Endothelial cell of umbilical vein (primary cell): Measurements from ENCODE around the gene COMT. TPM values are rescaled to one million over a fixed set of nuclear protein-coding genes. Genes with fewer than 3 reads are reported as not detected.

Source experiments
- BruUV-seq: library from RNA; stranded (reverse); fragments of 400-500 nt; replicated peaks from 2 replicates; lab custom pipeline; 2021; lab: Mats Ljungman, UMichigan
- CTCF ChIA-PET: fragments of 300-600, 350-600 bp; sonication (Branson Sonifier 250); formaldehyde crosslinking; loops from one replicate; lab custom pipeline; 2021; ENCODE audit warnings: antibody characterized with exemption, inconsistent platforms; lab: Charles Lee
- POLR2A ChIA-PET: fragments of 300-600, 350-600 bp; sonication (Branson Sonifier 250); formaldehyde crosslinking; loops from one replicate; lab custom pipeline; 2021; ENCODE audit warnings: antibody characterized with exemption, inconsistent platforms; lab: Charles Lee
- DNase-seq: peaks from one replicate; pipeline ENCODE4 v3.0.0-alpha.2; 2011; ENCODE audit warnings: low read depth, low spot score
- FAIRE-seq: peaks from 2 replicates; lab custom pipeline; 2011; peaks lifted over from hg19 to GRCh38; lab: Jason Lieb, UNC
- H2AFZ ChIP-seq: 2 replicates; pipeline ENCODE4 v1.6.0; 2012; ENCODE audit warnings: low read depth, low read length, control low read depth, inconsistent platforms
- H3K27ac ChIP-seq: 2 replicates; pipeline ENCODE4 v1.5.1; 2011; ENCODE audit warnings: low read depth, mild to moderate bottlenecking, control low read depth, low read length, moderate library complexity; ENCODE audit not compliant: insufficient read depth
- H3K27me3 ChIP-seq, 2 experiments: 2 replicates each; pipeline versions ENCODE4 v1.6.0 to v1.6.1; 2011; ENCODE audit warnings: low read length in 2 of 2, mixed read lengths in 1 of 2; ENCODE audit not compliant: control insufficient read depth in 2 of 2, insufficient read depth in 2 of 2
- H3K36me3 ChIP-seq, 2 experiments: 2 replicates in 1 of 2; 3 replicates in 1 of 2; pipeline ENCODE4 v1.5.1; 2011; ENCODE audit warnings: low read length in 2 of 2, mild to moderate bottlenecking in 1 of 2, moderate library complexity in 1 of 2; ENCODE audit not compliant: control insufficient read depth in 2 of 2, insufficient read depth in 2 of 2; ENCODE audit errors: extremely low read depth in 1 of 2
- H3K4me1 ChIP-seq: 3 replicates; pipeline ENCODE4 v1.5.1; 2011; ENCODE audit warnings: mild to moderate bottlenecking, low read length; ENCODE audit not compliant: control insufficient read depth, insufficient read depth; ENCODE audit errors: extremely low read depth
- H3K4me2 ChIP-seq: 2 replicates; pipeline ENCODE4 v1.6.1; 2011; ENCODE audit warnings: low read length, control low read depth, mixed read lengths; ENCODE audit not compliant: insufficient read depth
- H3K4me3 ChIP-seq, 3 experiments: fragments of 200-600 bp in 1 of 3; sonication (generic), shearing (Covaris generic) in 1 of 3; replicated peaks in 1 of 3; 2 replicates each; pipeline ENCODE4 v1.5.1; 2011 to 2016; ENCODE audit warnings: control low read depth in 3 of 3, low read length in 3 of 3, mild to moderate bottlenecking in 2 of 3, inconsistent platforms in 1 of 3, low read depth in 1 of 3, moderate library complexity in 1 of 3; ENCODE audit not compliant: insufficient read depth in 1 of 3
- H3K79me2 ChIP-seq: 2 replicates; pipeline ENCODE4 v1.6.0; 2012; ENCODE audit warnings: low read length, inconsistent platforms; ENCODE audit not compliant: control insufficient read depth, insufficient read depth
- H3K9ac ChIP-seq: replicated peaks from 2 replicates; pipeline ENCODE3; 2011; ENCODE audit warnings: low read length, control low read depth; ENCODE audit not compliant: insufficient read depth; ENCODE audit errors: extremely low read depth
- H3K9me1 ChIP-seq: replicated peaks from 3 replicates; pipeline ENCODE4 v1.6.0; 2011; ENCODE audit warnings: mild to moderate bottlenecking, low read length; ENCODE audit not compliant: control insufficient read depth, insufficient read depth; ENCODE audit errors: extremely low read depth
- H3K9me3 ChIP-seq: replicated peaks from 2 replicates; pipeline ENCODE4 v1.5.1; 2012; ENCODE audit warnings: low read length, inconsistent platforms; ENCODE audit not compliant: control insufficient read depth, insufficient read depth
- H4K20me1 ChIP-seq: replicated peaks from 2 replicates; pipeline ENCODE3; 2011; ENCODE audit warnings: mild to moderate bottlenecking, low read length; ENCODE audit not compliant: control insufficient read depth, insufficient read depth; ENCODE audit errors: extremely low read depth
- EZH2 ChIP-seq: IDR thresholded peaks from 2 replicates; pipeline ENCODE4 v1.6.1; 2012; ENCODE audit warnings: borderline replicate concordance, low read depth, mild to moderate bottlenecking, moderate library complexity, low read length, inconsistent platforms; ENCODE audit not compliant: severe bottlenecking
- FOS ChIP-seq: IDR thresholded peaks from 2 replicates; pipeline ENCODE4 v1.6.1; 2011; ENCODE audit warnings: mild to moderate bottlenecking, low read length, moderate library complexity, borderline replicate concordance; ENCODE audit not compliant: insufficient read depth
- JUN ChIP-seq: IDR thresholded peaks from 2 replicates; pipeline ENCODE4 v1.6.1; 2011; ENCODE audit warnings: borderline replicate concordance, low read depth; ENCODE audit not compliant: insufficient read length, insufficient read depth
- dilution Hi-C: fragments of 300-500 bp; cut with MboI; formaldehyde crosslinking; loops from one replicate; pipeline ENCODE4 v1.15.0; 2019; ENCODE audit warnings: low sequenced_read_pairs; ENCODE audit not compliant: extremely low pct_ligation_motif_present
- intact Hi-C: fragments of 100-400 bp; cut with micrococcal nuclease; formaldehyde crosslinking; loops from one replicate; pipeline ENCODE4 v1.10.0; 2022
- polyA plus RNA-seq, 4 experiments: library from polyadenylated mRNA; depleted of rRNA in 3 of 4; stranded (reverse) in 3 of 4; unstranded in 1 of 4; fragments of >200 nt; gene quantifications; 2 replicates each; pipeline versions ENCODE4 v1.2.1 to v1.2.3, GENCODE V29; 2011 to 2012; ENCODE audit warnings: missing spikeins in 1 of 4
- total RNA-seq: library from RNA; stranded (reverse); gene quantifications from 2 replicates; pipeline ENCODE4 v1.2.3, GENCODE V29; 2021
- TF ChIP-seq, protein P1 (sequence below): IDR thresholded peaks from 2 replicates; pipeline ENCODE4 v1.6.1; 2011; ENCODE audit not compliant: insufficient read depth, insufficient read length

The COMT gene
- total and polyA plus RNA-seq, 2 donors (not counting 3 experiments of a cell fraction or from before 2014, with no cell fraction given) = 221 to 537 TPM

DNA sequence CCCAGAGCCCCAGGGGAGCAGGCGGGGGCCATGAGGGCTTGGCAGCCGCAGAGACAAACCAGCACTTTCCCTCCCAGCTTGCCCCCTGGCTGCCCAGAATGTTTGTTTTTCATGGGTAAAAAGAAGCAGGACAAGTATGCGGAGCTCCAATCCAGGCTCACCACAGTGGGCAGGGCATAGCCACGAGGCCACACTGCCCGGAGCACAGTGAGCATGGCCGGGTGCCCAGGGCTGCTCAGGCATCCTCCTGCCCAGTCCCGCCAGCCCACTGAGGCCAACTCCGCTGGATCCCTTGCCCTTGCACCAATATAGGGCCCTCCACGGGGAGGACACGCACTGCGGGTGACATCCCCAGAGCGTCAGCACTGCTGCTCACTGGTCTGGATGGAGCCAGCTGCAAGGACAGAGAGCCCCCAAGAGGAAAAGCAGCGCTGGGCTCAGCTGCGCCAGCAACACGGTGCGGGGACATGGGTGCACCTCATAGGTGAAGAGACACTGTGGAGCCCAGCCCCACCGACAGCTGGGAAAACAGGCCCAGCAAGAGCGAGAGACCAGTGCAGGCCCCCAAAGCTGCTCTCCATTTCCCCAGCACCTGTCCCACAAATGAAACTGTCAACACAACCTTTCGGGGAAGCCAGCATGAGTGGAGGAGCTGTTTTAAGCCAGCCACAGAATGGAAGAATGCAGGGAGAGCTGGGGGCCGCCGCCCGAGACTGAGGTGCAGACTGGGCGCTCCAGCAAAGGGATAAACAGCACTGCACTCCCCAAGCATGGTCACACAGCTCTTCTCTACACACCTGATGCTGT is 50.3 kb downstream of the COMT start:
- intact Hi-C loops (no loop called here), dilution Hi-C loops (no loop called here)
- Histone ChIP-seq H3K27me3 (no peaks in the 10 kb centered on the region), H4K20me1 (no peaks in the 10 kb centered on the region), H2AFZ (no peak overlapping the region), H3K27ac (no peak overlapping the region), H3K9me1 (no peaks in the 10 kb centered on the region), H3K4me3 (no peak overlapping the region), H3K9me3 (no peaks in the 10 kb centered on the region), H3K4me2 (no peak overlapping the region), H3K79me2 (no peaks in the 10 kb centered on the region), H3K9ac (no peak overlapping the region), H3K4me1 (no peaks in the 10 kb centered on the region), H3K36me3 (no peaks in the 10 kb centered on the region)
- BruUV-seq = no TSS peak
- TF ChIP-seq, protein P1, sequence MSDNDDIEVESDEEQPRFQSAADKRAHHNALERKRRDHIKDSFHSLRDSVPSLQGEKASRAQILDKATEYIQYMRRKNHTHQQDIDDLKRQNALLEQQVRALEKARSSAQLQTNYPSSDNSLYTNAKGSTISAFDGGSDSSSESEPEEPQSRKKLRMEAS = no peak
- POLR2A ChIA-PET = no interaction called here
- DNase-seq (no peak), FAIRE-seq (no peak)
- CTCF ChIA-PET = interaction anchor here (1.7 to 2.5 kb wide), 3 partner anchors 9 to 24 kb away, joined by 4 to 9 read pairs (median 5); no protein-coding TSS in a partner anchor

DNA sequence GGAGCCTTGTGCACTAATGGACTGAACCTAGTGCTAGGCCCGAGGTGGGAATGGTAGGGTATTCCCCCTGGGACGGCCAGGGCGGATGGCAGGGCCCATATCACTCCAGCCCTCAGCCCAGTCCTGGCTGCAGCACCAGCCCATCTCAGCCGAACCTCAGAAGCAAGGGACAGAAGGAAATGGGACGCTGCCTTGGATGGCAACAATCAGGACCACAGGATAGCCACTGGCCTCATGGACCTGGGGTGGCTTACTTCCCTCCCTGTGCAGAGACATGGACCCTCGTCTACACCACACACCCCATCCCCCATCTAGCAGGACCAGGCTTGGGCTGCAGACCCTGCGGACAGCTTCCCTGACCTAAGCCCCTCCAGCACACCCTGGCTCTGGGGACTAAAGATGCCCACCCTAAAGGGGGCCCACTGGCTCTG is 50.9 kb downstream of the COMT start:
- Histone ChIP-seq H3K79me2 (no peaks in the 10 kb centered on the region), H3K9me3 (no peaks in the 10 kb centered on the region), H3K27me3 (no peaks in the 10 kb centered on the region), H3K4me3 (no peak overlapping the region), H2AFZ (no peak overlapping the region), H3K27ac (no peak overlapping the region), H3K4me1 (no peaks in the 10 kb centered on the region), H3K9me1 (no peaks in the 10 kb centered on the region), H3K4me2 (no peak overlapping the region), H3K36me3 (no peaks in the 10 kb centered on the region), H3K9ac (no peak overlapping the region), H4K20me1 (no peaks in the 10 kb centered on the region)
- TF ChIP-seq JUN (no peak), EZH2 (no peak), FOS (no peak)
- TF ChIP-seq, protein P1 = no peak
- FAIRE-seq (no peak), DNase-seq (no peak)
- dilution Hi-C loops (no loop called here), intact Hi-C loops (no loop called here)
- ChIA-PET POLR2A (no interaction called here), CTCF (interaction anchor here (2.5 kb wide), 1 partner anchor 21 kb away, joined by 9 read pairs; no protein-coding TSS in a partner anchor)
- no TSS peak for BruUV-seq
